Measurements from ENCODE around the gene LRP1. TPM values are rescaled to one million over a fixed set of nuclear protein-coding genes. Genes with fewer than 3 reads are reported as not detected.
A peak's percentile ranks its signal among the peaks of the same experiment; 100 is the strongest.

Gene LRP1
- total RNA-seq, 1 donor from 2014 or later, result 369 TPM

- Histone ChIP-seq H3K4me2 (ENCODE audit: low read length) (peak overlapping the region; percentile 85), H3K4me1 (ENCODE audit: insufficient read depth, low read length) (peaks cover 48% of the 10 kb centered on the region), H3K4me3 (ENCODE audit: insufficient read depth, low read depth, low read length) (no peak overlapping the region), H3K9ac (ENCODE audit: low read length) (peak overlapping the region; percentile 60), H3K36me3 (ENCODE audit: insufficient read depth, low read length) (peaks cover 28% of the 10 kb centered on the region), H3K9me3 (ENCODE audit: insufficient read depth, low read depth, low read length) (no peaks in the 10 kb centered on the region), H3K27ac (ENCODE audit: low read depth, low read length) (peak overlapping the region; percentile 76), H4K20me1 (ENCODE audit: insufficient read depth, low read length) (peaks cover 57% of the 10 kb centered on the region), H3K27me3 (ENCODE audit: insufficient read depth, low read length) (no peaks in the 10 kb centered on the region), H3K79me2 (ENCODE audit: insufficient read depth, low read length) (peaks cover 48% of the 10 kb centered on the region), H2AFZ (ENCODE audit: low read depth, low read length) (no peak overlapping the region)
- Mint-ChIP-seq H3K4me3 (ENCODE audit: unreplicated experiment) (peak overlapping the region; percentile 74), H3K27me3 (ENCODE audit: low read depth, unreplicated experiment) (no peaks in the 10 kb centered on the region), H3K9me3 (ENCODE audit: unreplicated experiment) (no peaks in the 10 kb centered on the region), H3K27ac (ENCODE audit: unreplicated experiment) (peak overlapping the region; percentile 80), H3K36me3 (ENCODE audit: low read depth, unreplicated experiment) (peaks cover 22% of the 10 kb centered on the region), H3K4me1 (ENCODE audit: low read depth, unreplicated experiment) (peaks cover 45% of the 10 kb centered on the region)
- DNase-seq (ENCODE audit: low read depth) (no peak), FAIRE-seq (no peak)
- TF ChIP-seq EZH2 (IDR thresholded peaks at IDR 0.05; ENCODE audit: insufficient read depth, low read length) (no peak), CTCF (IDR thresholded peaks at IDR 0.05; ENCODE audit: insufficient read depth, low read depth, low read length) (no peak)
Observed at GRCh38 chr12:57094208-57095160, 33.8 kb upstream of the LRP1 start.

GRCh38 chr12:57095440-57095839, 32.8 kb upstream of the LRP1 start:
- Histone ChIP-seq H3K9me3 (ENCODE audit: insufficient read depth, low read depth, low read length) (no peaks in the 10 kb centered on the region), H3K79me2 (ENCODE audit: insufficient read depth, low read length) (peaks cover 38% of the 10 kb centered on the region), H3K4me3 (ENCODE audit: insufficient read depth, low read depth, low read length) (no peak overlapping the region), H3K27ac (ENCODE audit: low read depth, low read length) (no peak overlapping the region), H3K36me3 (ENCODE audit: insufficient read depth, low read length) (peaks cover 28% of the 10 kb centered on the region), H3K9ac (ENCODE audit: low read length) (no peak overlapping the region), H4K20me1 (ENCODE audit: insufficient read depth, low read length) (peaks cover 49% of the 10 kb centered on the region), H3K4me1 (ENCODE audit: insufficient read depth, low read length) (peaks cover 47% of the 10 kb centered on the region), H3K4me2 (ENCODE audit: low read length) (no peak overlapping the region), H2AFZ (ENCODE audit: low read depth, low read length) (no peak overlapping the region), H3K27me3 (ENCODE audit: insufficient read depth, low read length) (no peaks in the 10 kb centered on the region)
- no peaks in the 10 kb centered on the region for H3K27me3 Mint-ChIP-seq (ENCODE audit: low read depth, unreplicated experiment)
- H3K27ac Mint-ChIP-seq (ENCODE audit: unreplicated experiment), result peak overlapping the region; percentile 72
- no peak for TF ChIP-seq CTCF (IDR thresholded peaks at IDR 0.05; ENCODE audit: insufficient read depth, low read depth, low read length)
- TF ChIP-seq EZH2 (IDR thresholded peaks at IDR 0.05; ENCODE audit: insufficient read depth, low read length), result no peak
- H3K4me3 Mint-ChIP-seq (ENCODE audit: unreplicated experiment), result no peak overlapping the region
- DNase-seq (ENCODE audit: low read depth), result no peak
- no peak for FAIRE-seq
- peaks cover 45% of the 10 kb centered on the region for H3K4me1 Mint-ChIP-seq (ENCODE audit: low read depth, unreplicated experiment)
- no peaks in the 10 kb centered on the region for H3K9me3 Mint-ChIP-seq (ENCODE audit: unreplicated experiment)
- H3K36me3 Mint-ChIP-seq (ENCODE audit: low read depth, unreplicated experiment), result peaks cover 25% of the 10 kb centered on the region

Data from astrocyte (in vitro differentiated cells and primary cell).